ENCODE measurements around the gene SF1. TPM values are rescaled to one million over a fixed set of nuclear protein-coding genes. Genes with fewer than 3 reads are reported as not detected.

SF1 gene
- total RNA-seq, 1 experiment from 2014 or later: 472 TPM

DNA sequence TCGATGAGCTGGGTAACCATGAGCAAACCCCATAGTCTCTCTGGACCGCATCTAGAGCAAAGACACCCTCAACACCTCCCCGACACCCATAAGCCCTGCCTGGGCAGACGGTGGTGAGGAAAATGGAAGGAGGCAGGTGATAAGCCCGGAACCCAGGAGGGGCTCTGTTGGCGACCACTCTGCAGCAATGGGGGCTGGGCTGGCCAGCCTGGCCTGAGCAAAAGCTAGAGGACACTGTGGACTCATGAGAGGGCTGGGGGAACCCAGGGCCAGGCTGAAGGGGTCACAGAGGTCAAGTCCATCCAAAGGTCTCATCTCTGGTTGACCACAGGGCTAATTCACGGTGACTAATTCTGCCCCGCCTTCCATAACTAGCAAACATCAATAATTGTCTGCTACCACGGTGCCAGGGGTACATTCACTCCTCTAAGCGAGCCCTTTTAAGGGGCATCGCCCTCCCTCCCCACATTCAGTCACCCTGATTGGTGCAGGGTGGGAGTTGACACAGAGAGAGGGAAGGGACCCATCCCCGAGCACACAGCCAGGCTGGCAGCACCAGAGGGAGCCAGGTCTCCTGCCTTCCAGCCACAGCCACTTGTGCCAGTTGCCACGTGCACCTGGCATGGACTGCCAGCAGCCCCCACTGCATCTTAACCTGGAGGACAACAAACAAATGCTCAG, 22.5 kb downstream of the SF1 start:
- no peak overlapping the region for H3K4me3 ChIP-seq (ENCODE audit: low read depth, low read length, poor library complexity, severe bottlenecking)
- intact Hi-C loops (cut with micrococcal nuclease; ENCODE audit: unreplicated experiment): no loop called here
- CTCF ChIA-PET: no interaction called here

DNA sequence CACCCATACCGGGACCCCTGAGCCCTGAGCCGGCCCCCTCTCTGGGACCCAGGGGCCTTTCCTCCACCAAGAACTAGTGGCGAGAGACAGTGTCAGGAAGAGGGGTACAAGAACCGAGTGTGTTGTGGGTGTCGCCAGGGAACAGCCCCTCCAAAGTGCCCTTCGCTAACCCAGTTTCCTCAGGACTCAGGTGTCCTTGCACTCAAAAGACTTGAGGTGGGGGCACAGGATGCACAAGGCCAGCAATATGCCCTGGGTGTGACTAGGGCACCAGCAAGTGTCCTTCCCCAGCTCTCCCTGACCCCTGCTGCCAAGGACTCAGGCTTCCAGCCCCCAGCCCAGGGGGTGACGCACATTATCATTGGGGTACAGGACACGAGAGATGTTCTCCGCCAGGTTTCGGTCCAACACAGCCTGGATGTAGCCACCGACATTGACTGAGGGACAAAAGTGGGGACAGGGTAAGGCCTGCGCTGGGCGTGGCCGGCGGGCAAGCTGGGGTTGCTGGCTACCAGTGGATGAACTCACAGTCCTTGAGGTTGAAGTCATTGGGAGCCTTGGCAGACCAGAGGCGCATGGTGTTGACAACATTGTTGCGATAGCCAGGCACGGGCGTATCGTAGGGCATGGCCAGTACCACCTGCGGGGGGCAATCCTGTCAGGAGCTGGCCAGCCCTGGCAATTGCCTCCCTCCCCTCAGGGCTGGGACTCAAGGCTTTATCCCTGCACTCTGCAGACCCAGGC, 23.3 kb downstream of the SF1 start:
- POLR2A ChIA-PET (ENCODE audit: low non-redundant PET): no interaction called here
- Histone ChIP-seq H3K27me3 (replicated peaks; ENCODE audit: insufficient read depth, low read depth, low read length, poor library complexity) (no peaks in the 10 kb centered on the region), H3K4me1 (ENCODE audit: insufficient read depth, low read length, poor library complexity, severe bottlenecking) (no peaks in the 10 kb centered on the region), H3K27ac (ENCODE audit: low read depth, low read length, poor library complexity, severe bottlenecking) (no peak overlapping the region), H3K9me3 (ENCODE audit: low read depth, low read length, poor library complexity, severe bottlenecking) (no peaks in the 10 kb centered on the region), H3K36me3 (ENCODE audit: insufficient read depth, low read length, poor library complexity, severe bottlenecking) (no peaks in the 10 kb centered on the region), H3K4me3 (ENCODE audit: low read depth, low read length, poor library complexity, severe bottlenecking) (no peak overlapping the region)
- BruUV-seq (replicated peaks): no TSS peak
- TF ChIP-seq, protein P1, sequence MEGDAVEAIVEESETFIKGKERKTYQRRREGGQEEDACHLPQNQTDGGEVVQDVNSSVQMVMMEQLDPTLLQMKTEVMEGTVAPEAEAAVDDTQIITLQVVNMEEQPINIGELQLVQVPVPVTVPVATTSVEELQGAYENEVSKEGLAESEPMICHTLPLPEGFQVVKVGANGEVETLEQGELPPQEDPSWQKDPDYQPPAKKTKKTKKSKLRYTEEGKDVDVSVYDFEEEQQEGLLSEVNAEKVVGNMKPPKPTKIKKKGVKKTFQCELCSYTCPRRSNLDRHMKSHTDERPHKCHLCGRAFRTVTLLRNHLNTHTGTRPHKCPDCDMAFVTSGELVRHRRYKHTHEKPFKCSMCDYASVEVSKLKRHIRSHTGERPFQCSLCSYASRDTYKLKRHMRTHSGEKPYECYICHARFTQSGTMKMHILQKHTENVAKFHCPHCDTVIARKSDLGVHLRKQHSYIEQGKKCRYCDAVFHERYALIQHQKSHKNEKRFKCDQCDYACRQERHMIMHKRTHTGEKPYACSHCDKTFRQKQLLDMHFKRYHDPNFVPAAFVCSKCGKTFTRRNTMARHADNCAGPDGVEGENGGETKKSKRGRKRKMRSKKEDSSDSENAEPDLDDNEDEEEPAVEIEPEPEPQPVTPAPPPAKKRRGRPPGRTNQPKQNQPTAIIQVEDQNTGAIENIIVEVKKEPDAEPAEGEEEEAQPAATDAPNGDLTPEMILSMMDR (conservative IDR thresholded peaks at IDR 0.05; ENCODE audit: low read depth, low read length): no peak
- no peak for TF ChIP-seq EZH2 (IDR thresholded peaks at IDR 0.05; ENCODE audit: borderline replicate concordance, low read depth, low read length, poor library complexity, severe bottlenecking)
- intact Hi-C loops (cut with micrococcal nuclease; ENCODE audit: unreplicated experiment): no loop called here
- CTCF ChIA-PET: no interaction called here
- no peak for DNase-seq (ENCODE audit: low spot score)

More for the DNA sequence above, 22.5 kb downstream of the SF1 start:
- Histone ChIP-seq H3K9me3 (ENCODE audit: low read depth, low read length, poor library complexity, severe bottlenecking) (no peaks in the 10 kb centered on the region), H3K36me3 (ENCODE audit: insufficient read depth, low read length, poor library complexity, severe bottlenecking) (no peaks in the 10 kb centered on the region), H3K27me3 (replicated peaks; ENCODE audit: insufficient read depth, low read depth, low read length, poor library complexity) (no peaks in the 10 kb centered on the region), H3K4me1 (ENCODE audit: insufficient read depth, low read length, poor library complexity, severe bottlenecking) (no peaks in the 10 kb centered on the region), H3K27ac (ENCODE audit: low read depth, low read length, poor library complexity, severe bottlenecking) (no peak overlapping the region)
- DNase-seq (ENCODE audit: low spot score): no peak
- TF ChIP-seq, protein P1 (conservative IDR thresholded peaks at IDR 0.05; ENCODE audit: low read depth, low read length): no peak
- TF ChIP-seq EZH2 (IDR thresholded peaks at IDR 0.05; ENCODE audit: borderline replicate concordance, low read depth, low read length, poor library complexity, severe bottlenecking): no peak
- BruUV-seq (replicated peaks): no TSS peak
- POLR2A ChIA-PET (ENCODE audit: low non-redundant PET): no interaction called here

DNA sequence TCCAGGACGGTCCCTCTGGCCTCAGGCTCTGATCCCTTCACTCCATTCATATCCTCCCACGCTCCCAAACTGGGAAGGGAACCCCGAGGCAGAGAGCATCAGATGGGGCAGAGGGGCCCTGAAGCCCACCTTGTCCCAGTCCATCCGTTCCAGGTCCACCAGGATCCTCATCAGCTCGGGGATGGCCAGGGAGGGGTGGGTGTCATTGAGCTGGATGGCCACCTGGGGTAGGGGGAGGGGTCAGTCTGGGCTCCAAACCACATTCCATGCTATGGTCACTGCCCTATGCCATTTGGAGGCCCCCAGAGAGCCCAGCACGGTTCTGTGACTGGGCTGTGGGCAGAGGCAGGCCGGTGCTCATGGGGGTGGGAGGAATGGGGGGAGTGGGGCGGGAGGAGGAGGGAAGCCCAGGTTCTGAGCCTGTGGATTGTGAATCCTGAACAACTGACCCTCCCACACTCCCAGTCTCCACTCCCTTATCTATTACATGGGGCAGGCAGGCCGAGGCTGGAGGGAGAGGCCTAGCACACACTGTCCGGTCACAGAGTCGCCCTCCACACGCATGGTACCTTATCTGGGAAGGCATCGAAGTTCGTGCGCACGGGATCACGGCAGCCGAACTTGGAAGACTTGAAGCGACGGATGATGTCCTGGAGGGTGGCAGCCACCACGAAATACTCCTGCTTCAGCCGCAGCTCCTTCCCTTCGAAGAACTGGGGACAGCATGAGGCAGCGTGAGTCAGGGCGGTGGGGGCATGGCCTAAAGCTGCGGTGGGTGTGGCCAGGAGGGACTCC, 24.0 kb downstream of the SF1 start:
- no peaks in the 10 kb centered on the region for H3K4me1 ChIP-seq (ENCODE audit: insufficient read depth, low read length, poor library complexity, severe bottlenecking)
- no peaks in the 10 kb centered on the region for H3K36me3 ChIP-seq (ENCODE audit: insufficient read depth, low read length, poor library complexity, severe bottlenecking)
- intact Hi-C loops (cut with micrococcal nuclease; ENCODE audit: unreplicated experiment): no loop called here
- no peak for DNase-seq (ENCODE audit: low spot score)
- POLR2A ChIA-PET (ENCODE audit: low non-redundant PET): interaction anchor here (0.6 kb wide), 1 partner anchor 348 kb away, joined by 3 read pairs; no protein-coding TSS in a partner anchor
- TF ChIP-seq EZH2 (IDR thresholded peaks at IDR 0.05; ENCODE audit: borderline replicate concordance, low read depth, low read length, poor library complexity, severe bottlenecking): no peak
- TF ChIP-seq, protein P1 (conservative IDR thresholded peaks at IDR 0.05; ENCODE audit: low read depth, low read length): no peak
- no peak overlapping the region for H3K4me3 ChIP-seq (ENCODE audit: low read depth, low read length, poor library complexity, severe bottlenecking)
- H3K9me3 ChIP-seq (ENCODE audit: low read depth, low read length, poor library complexity, severe bottlenecking): no peaks in the 10 kb centered on the region
- CTCF ChIA-PET: no interaction called here
- H3K27me3 ChIP-seq (replicated peaks; ENCODE audit: insufficient read depth, low read depth, low read length, poor library complexity): no peaks in the 10 kb centered on the region
- no TSS peak for BruUV-seq (replicated peaks)
- no peak overlapping the region for H3K27ac ChIP-seq (ENCODE audit: low read depth, low read length, poor library complexity, severe bottlenecking)
